SU-DHL-6 (cell line): ENCODE measurements around the gene SCAPER.

ENCODE experiments used
- H2AFZ ChIP-seq: fragments of 200-600 bp; sonication (generic); 2 replicates; pipeline ENCODE4 v1.6.1; 2014; ENCODE audit warnings: low read depth, mild to moderate bottlenecking, moderate library complexity, mixed read lengths, antibody characterized with exemption, low read length; ENCODE audit not compliant: severe bottlenecking
- H3F3A ChIP-seq: fragments of 200-600 bp; shearing (Covaris generic); 2 replicates; pipeline ENCODE4 v1.6.0; 2016; ENCODE audit warnings: antibody characterized with exemption, mild to moderate bottlenecking; ENCODE audit not compliant: insufficient read depth
- H3K27ac ChIP-seq: fragments of 200-600 bp; sonication (generic); 2 replicates; pipeline ENCODE4 v1.5.1; 2016; ENCODE audit warnings: low read depth, mild to moderate bottlenecking, low read length, moderate library complexity, mixed read lengths
- H3K27me3 ChIP-seq: fragments of 200-600 bp; sonication (generic), shearing (Covaris generic); 2 replicates; pipeline ENCODE4 v1.6.0; 2014; ENCODE audit warnings: mild to moderate bottlenecking, low read length
- H3K36me3 ChIP-seq: fragments of 200-600 bp; sonication (generic); 2 replicates; pipeline ENCODE4 v1.6.1; 2014; ENCODE audit warnings: mild to moderate bottlenecking, low read length, mixed read lengths
- H3K4me2 ChIP-seq: fragments of 300-600, 200-600 bp; shearing (Covaris generic), sonication (generic); 2 replicates; pipeline ENCODE4 v1.6.0; 2014; ENCODE audit warnings: low read length, low read depth, mild to moderate bottlenecking; ENCODE audit not compliant: poor library complexity, severe bottlenecking
- H3K4me3 ChIP-seq: fragments of 200-600 bp; sonication (generic); 2 replicates; pipeline ENCODE4 v1.5.1; 2014; ENCODE audit warnings: antibody characterized with exemption, low read length, mild to moderate bottlenecking, mixed read lengths; ENCODE audit not compliant: insufficient read depth, poor library complexity, severe bottlenecking
- H3K79me2 ChIP-seq: fragments of 200-600 bp; sonication (generic); 2 replicates; pipeline ENCODE4 v1.6.1; 2014; ENCODE audit warnings: mild to moderate bottlenecking, low read length, moderate library complexity; ENCODE audit not compliant: insufficient read depth
- H3K9ac ChIP-seq: fragments of 200-600 bp; sonication (generic); 2 replicates; pipeline ENCODE4 v1.7.0; 2014; ENCODE audit warnings: mild to moderate bottlenecking, low read length
- H3K9me2 ChIP-seq: fragments of 200-600 bp; sonication (generic); replicated peaks from 2 replicates; pipeline ENCODE4 v1.6.1; 2014; ENCODE audit warnings: low read length; ENCODE audit not compliant: insufficient read depth
- H3K9me3 ChIP-seq: fragments of 200-600 bp; sonication (generic); 2 replicates; pipeline ENCODE4 v1.6.1; 2014; ENCODE audit warnings: low read length, mixed read lengths; ENCODE audit not compliant: insufficient read depth
- H4K20me1 ChIP-seq: fragments of 200-600 bp; sonication (generic); 2 replicates; pipeline ENCODE4 v1.6.1; 2014; ENCODE audit warnings: low read depth, mild to moderate bottlenecking, antibody characterized with exemption, low read length, moderate library complexity, mixed read lengths
- CTCF ChIP-seq: fragments of 200-600 bp; sonication (generic); IDR thresholded peaks from one replicate; pipeline ENCODE4 v1.5.1; 2017; ENCODE audit warnings: antibody characterized with exemption, mild to moderate bottlenecking, low read length, moderate library complexity; ENCODE audit not compliant: insufficient read depth, poor library complexity, severe bottlenecking
- EZH2phosphoT487 ChIP-seq: fragments of 200-600 bp; sonication (generic), shearing (Covaris generic); conservative IDR thresholded peaks from 2 replicates; pipeline ENCODE4 v1.6.1; 2018; ENCODE audit warnings: mild to moderate bottlenecking, antibody characterized with exemption, low read length, moderate library complexity, mixed read lengths

Gene SCAPER

DNA sequence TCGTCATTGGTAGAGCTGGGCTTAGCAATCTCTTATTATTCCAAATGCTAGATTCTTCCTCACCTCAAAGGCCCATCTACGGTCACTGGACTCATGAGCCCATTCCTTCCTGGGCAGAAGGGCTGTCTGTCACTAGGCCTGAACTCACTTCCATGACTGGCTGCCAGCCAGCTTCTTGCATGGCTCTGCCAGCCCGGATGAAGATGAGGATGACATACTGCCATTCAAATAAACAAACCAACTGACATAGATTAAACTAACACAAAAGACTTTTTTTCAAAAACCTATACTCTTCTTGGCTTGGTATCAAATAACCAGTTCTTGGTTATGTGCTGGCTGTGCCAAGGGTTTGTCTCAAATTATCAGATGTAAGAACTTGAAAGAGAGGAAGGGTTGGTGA, 544.7 kb downstream of the SCAPER start:
- no peaks in the 10 kb centered on the region for H4K20me1 ChIP-seq
- no peak overlapping the region for H3K27ac ChIP-seq
- H3K4me3 ChIP-seq: no peak overlapping the region
- no peak overlapping the region for H2AFZ ChIP-seq
- no peaks in the 10 kb centered on the region for H3K79me2 ChIP-seq
- no peak for TF ChIP-seq CTCF
- TF ChIP-seq EZH2phosphoT487: no peak
- no peaks in the 10 kb centered on the region for H3F3A ChIP-seq
- no peaks in the 10 kb centered on the region for H3K36me3 ChIP-seq
- H3K27me3 ChIP-seq: no peaks in the 10 kb centered on the region
- no peak overlapping the region for H3K9ac ChIP-seq
- H3K9me3 ChIP-seq: no peaks in the 10 kb centered on the region
- H3K4me2 ChIP-seq: no peak overlapping the region
- H3K9me2 ChIP-seq: no peaks in the 10 kb centered on the region

DNA sequence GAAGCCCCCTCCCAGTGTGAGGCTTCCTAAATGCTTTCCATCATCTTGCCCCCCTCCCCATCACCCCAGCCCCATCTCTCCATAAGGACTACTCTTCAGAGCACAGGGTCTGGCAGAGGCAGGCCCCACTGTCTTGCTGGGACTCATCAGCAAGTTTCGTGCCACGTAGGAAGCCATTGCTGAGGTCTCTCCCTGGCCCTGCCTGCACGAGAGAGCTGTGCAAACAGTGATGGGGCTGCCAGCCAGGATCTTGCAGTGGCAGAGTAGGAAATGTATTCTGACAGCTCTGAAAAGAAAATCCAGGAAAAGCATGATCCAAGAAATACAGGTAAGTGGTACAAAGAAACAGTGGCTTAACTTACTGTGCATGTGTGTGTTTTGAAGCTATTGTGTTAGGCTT, 546.0 kb downstream of the SCAPER start:
- TF ChIP-seq EZH2phosphoT487 (no peak), CTCF (no peak)
- no peaks in the 10 kb centered on the region for H3K27me3 ChIP-seq
- H3K9me3 ChIP-seq: no peaks in the 10 kb centered on the region
- no peaks in the 10 kb centered on the region for H3K79me2 ChIP-seq
- no peak overlapping the region for H3K4me3 ChIP-seq
- H3K27ac ChIP-seq: no peak overlapping the region
- H3K36me3 ChIP-seq: no peaks in the 10 kb centered on the region
- no peaks in the 10 kb centered on the region for H3K9me2 ChIP-seq
- no peak overlapping the region for H3K4me2 ChIP-seq
- H2AFZ ChIP-seq: no peak overlapping the region
- no peaks in the 10 kb centered on the region for H4K20me1 ChIP-seq
- H3F3A ChIP-seq: no peaks in the 10 kb centered on the region
- H3K9ac ChIP-seq: no peak overlapping the region

DNA sequence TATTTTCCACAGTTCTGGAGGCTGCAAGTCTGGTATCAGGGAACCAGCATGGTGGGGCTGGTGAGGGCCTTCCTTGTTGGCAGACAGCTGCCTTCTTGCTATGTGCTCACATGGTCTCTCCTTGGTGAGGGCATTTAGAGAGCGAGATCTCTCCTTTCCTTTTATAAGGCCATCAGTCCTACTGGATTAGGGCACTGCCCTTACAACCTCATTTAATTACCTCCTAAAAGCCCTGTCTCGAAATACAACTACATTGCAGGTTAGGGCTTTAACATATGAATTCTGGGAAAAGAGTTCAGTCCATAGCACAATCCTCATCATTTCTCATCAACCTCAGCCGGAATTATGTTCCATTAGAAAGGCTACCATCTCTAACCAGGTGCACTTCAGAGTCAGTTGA, 546.7 kb downstream of the SCAPER start:
- Histone ChIP-seq H3F3A (no peaks in the 10 kb centered on the region), H3K36me3 (no peaks in the 10 kb centered on the region), H2AFZ (no peak overlapping the region), H3K9ac (no peak overlapping the region), H3K4me3 (no peak overlapping the region), H3K79me2 (no peaks in the 10 kb centered on the region), H3K27ac (no peak overlapping the region), H4K20me1 (no peaks in the 10 kb centered on the region), H3K9me2 (no peaks in the 10 kb centered on the region), H3K4me2 (no peak overlapping the region), H3K9me3 (no peaks in the 10 kb centered on the region), H3K27me3 (no peaks in the 10 kb centered on the region)
- TF ChIP-seq EZH2phosphoT487 (no peak), CTCF (no peak)
